GM21786 (cell line): ENCODE data around the gene NR2C2.

Source experiments
- ATAC-seq: cut with Tn5 transposase; IDR thresholded peaks from one replicate; pipeline ENCODE4 v1.9.1; 2021; ENCODE audit not compliant: unreplicated experiment

NR2C2 gene

DNA sequence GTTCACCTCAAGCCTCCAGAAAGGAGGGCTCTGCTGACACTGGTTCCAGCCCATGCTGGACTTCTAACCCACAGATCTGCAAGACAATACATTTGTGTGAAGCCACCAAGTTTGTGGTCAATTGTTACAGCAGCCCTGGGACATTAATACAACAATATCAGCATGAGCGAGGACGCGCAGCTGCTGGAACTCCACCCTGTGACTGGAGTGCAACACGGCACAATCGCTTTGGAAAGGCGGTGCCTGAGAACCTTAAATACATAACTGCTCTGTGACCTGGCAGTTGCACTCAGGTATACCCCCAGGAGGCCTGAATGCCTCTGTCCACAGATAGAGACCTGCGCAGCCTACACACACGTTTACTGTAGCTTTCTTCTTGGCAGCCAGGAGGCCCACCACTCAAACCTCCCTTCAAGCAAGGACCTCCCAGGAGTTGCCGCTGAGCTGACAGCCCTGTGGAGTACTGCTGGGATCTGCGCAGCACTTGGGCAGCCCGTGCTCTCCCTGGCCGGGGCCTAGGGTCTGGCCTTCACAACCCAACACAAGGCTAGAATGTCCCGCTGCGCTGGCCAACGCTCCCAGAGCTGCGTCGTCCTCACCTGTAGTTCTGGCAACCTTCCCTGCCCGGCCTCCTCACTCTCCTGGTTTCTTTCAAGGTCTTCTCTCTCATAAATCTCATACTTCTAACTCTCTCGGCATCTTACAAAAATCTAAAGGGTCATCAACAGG is 109.5 kb downstream of the NR2C2 start:
- ATAC-seq: no peak

DNA sequence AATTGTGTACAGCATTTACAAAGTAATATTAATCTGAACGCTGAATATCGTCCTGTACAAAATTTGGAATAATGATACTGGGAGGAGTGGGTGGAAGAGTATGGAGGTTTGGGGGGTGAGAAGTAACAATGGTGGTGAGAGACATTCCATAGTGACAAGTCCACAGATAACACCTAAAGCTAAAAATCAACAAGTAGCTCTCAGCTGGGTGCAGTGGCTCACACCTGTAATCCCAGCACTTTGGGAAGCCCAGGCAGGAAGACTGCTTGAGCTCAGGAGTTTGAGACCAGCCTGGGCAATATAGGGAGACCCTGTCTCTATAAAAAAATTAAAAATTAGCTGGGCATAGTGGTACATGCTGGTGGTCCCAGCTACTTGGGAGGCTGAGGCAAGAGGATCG is 112.6 kb downstream of the NR2C2 start:
- no peak for ATAC-seq

DNA sequence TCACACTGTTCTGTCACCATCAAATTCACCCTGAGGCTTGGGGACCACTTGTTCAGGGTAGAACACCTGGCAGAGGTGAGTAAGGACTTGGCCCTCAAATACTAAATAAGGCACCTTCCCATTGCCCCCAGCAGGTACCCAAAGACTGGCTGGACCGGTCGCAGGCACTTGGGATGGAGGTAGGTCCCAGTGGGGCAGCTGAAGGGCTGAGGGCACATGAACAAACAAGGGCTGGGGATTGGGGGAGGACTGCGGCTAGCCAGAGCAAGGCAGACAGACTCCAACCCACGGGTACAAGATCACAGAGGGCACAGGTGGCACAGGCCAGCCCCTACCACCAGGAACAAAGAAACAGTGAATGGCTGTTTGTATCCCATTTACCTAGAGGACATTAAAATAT is 115.9 kb downstream of the NR2C2 start:
- no peak for ATAC-seq

DNA sequence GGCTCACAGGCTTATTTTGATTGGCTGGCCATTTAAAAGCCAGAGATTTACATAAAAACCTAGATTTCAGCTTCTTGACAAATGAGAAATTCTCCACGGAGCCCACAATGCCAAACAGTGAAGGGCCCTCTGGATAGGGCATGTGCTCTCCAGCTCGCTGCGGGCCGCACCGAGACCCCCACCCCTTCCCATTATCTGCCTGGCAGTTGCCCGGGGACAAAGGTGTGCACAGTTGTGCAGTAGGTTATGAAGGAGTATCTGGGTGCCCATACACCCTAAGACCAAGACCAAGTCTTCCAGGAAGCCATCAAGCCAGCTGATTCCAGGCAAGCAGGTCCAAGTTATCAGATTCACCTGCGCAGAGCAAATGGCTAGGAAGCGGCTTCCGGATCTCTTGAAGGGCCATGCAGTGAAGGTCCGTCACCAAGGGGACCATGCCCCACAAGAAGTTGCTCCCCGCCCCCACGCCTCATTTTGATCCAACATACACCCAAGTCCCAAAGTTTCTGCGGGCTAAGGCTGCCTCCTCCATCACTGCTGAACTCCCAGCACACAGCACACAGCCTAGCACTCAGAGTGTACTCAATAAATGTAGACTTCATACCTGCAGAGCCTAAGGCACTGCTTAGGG is 116.4 kb downstream of the NR2C2 start:
- ATAC-seq: no peak

DNA sequence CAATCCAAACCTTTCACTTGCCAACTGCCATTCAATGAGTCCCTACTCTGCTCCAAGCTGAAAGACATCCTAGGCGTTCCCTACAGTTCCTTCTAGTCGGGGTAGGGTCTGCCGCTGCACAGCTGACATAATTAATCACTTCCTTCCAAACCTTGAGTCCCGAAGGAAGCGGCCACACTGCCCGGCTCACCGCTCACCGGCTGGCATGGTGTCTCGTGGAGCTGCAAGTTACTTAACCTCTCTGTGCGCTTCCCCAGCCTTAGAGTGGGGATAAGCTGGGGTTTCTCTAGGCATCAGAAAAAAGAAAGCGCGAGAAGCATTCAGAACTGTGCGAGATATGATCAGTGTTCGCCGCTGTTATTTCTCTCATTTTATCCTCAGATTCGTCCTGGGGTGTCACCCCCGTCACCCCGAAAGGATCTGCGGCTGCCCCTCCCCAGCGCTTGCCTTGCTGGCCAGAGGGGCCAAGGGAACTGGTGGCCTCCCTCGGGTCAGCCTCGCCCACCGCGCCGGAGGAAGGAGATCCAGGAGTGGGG is 117.0 kb downstream of the NR2C2 start:
- ATAC-seq: no peak

DNA sequence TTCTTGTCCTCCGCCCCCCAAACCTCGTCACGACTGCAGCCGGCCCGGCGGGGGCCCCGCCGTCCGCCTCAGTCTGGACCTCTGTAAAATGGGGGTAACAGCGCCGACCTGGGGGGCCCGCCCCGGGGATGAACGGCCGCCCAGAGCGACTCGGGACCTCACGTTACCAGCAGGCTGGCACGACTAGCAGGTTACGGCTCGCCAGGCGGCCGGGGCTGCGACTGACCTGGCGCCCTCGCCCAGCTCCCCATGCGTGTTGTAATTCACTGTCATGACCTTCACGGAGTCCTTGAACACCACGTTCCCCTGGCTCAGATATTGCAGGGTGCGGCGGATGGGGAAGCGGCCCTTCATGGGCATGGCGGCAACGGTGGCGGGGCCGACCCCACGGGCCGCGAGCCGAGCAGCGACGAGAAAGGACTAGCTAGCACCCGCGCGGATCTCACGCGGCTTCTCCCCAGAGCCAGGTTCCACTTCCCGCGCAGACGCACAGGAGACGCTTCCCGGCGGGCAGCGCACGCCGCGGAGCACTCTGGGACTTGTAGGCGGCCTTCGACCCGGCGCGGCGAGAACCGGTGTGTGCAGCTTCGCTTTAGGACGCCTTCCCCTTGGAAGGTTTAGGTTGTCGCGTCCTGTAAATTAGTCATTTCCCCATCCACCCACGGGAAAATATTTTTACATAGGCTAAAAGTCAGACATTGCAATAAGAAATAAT is 117.6 kb downstream of the NR2C2 start, which contains the start of gene MRPS25:
TSS of gene MRPS25 (minus strand) at position 481 of the 715 bp plus-strand sequence. CDS start at position 360, 121 bp downstream.
- peak; percentile 96 for ATAC-seq

DNA sequence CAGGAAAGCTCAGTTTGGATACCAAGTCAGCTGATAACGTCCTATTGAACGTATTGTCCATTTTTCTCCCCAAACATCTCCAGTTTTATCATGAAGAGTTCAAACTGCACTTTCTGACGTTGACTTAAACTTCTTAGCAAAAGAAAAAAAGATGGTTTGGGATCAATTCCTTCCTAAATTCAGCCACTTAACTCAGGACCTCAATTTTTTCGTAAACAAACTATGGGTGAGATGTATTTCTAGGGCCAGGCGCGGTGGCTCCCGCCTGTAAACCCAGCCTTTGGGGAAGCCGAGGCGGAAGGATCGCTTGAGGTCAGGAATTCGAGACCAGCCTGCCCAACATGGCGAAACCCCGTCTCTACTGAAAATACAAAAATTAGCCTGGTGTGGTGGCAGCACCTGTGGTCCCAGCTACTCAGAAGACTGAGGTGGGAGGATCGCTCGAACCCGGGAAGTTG is 118.2 kb downstream of the NR2C2 start:
- no peak for ATAC-seq

DNA sequence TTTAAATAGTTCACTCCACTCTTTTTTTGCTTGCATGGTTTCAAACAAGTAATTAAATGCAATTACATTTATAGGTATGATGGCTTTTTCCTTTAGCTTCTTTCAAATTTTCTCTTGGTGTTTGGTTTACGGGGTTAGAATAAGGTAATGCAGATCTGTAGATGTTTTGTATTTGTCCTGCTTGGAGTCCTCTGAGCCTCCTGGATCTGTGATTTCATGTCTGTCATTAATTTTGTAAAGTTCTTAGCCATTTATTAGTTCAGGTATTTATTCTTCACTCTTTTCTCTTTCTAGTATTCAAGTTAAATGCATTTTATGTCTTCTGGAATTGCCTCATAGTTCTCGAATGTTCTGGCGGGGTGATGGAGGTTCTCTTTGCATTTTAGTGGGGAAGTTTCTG is 119.1 kb downstream of the NR2C2 start:
- ATAC-seq: no peak

DNA sequence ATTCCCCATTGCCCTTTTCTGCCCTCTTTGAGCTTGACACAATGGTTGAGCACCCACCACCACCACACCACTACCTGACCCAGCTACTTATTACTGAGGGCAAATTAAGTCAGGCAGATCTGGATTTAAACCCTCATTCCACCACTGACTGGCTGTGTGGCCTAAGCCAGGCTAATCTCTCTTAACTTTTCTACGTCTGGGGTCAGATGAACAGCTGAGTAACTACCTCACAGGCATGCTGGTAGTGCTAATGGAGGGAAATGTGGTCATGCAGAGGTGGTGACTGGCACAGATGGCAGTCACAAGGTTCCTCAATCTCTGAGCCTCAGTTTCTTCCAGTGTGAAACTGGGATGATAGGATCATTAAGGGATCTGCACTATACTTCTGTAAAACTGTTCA is 122.1 kb downstream of the NR2C2 start:
- no peak for ATAC-seq

DNA sequence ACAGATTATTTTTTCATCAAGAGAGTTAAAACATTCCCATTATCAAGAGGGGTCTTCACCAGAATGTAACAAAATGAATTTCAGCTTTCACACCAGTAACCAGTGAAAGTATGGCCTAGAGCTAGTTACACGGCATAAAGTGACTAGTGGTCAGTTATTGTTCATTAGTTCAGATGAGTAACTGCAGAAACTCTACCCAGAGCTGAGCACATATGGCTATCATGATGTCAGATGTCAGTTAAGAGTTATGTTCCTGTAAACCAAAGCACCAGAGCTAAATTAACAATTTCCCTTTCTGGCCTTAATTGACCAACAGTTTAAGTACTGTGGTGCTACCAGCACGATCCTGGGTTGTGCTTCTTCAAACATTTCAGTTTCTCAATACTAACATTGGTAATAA is 124.3 kb downstream of the NR2C2 start:
- no peak for ATAC-seq

DNA sequence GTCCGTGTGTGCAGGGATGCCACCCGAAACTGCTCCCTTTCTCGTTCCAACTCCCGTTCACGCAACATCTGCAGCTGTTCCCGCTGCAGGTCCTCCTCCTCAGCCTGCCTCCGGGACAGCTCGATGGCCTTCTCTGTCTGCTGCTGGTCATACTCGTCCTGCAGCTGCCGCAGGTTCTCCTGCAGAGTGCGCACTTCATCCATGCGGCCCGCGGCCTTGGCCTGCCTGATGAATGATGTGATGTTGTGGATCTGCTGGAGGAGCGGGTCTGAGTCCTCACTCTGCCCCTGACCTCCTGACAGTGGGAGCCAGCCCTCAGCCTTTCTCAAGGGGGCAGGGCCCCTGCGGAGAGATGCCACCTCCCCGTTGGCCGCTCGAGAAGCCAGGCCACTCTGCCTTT is 127.1 kb downstream of the NR2C2 start:
- ATAC-seq: no peak

DNA sequence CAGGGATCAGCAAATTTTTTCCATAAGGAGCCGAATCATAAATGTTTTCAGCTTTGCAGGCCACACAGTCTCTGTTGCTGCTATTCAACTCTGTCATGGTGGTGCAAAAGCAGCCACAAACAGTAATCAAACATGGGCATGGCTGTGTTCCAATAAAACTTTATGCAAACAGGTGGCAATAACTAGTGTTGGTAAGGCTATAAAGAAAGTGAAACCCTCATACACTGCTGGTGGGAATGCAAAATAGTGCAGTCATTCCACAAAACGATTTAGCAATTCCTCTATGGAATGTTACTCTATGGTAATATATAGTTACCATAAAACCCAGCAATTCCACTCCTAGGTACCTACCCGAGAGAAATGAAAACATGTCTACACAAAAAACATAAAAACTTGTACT is 131.7 kb downstream of the NR2C2 start:
- ATAC-seq: no peak

DNA sequence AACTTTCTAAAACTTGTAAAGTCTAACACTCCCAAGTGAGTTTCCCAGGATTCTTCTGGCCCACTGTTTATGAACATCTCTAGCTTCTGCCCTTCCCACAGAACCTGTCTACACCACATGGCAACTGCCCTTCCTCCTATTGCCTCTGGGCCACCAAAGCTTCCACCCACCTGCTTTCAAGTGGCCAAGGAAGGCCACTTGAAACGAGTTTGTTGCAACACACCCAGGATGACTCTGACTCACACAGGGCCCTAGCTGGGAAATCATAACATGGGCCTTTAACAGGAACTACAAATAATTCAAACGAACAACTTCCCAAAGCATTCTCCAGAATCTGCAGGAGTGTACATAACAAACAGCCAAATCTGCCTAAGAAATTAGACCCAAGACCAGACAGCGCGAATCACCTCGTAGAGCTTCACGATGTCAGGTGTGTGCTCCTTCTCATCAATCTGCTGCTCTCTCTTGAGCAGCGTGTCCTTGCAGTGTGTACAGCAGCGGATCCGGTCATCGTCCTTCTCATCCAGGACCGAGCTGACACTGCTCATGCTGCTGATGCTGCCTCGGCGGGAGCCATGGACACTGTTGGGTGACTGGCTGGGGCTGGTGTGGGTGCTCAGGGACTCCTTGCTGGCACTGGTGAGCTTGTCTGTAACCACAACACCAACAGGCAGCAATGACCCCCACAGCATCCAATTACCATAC is 134.7 kb downstream of the NR2C2 start:
- ATAC-seq: no peak

DNA sequence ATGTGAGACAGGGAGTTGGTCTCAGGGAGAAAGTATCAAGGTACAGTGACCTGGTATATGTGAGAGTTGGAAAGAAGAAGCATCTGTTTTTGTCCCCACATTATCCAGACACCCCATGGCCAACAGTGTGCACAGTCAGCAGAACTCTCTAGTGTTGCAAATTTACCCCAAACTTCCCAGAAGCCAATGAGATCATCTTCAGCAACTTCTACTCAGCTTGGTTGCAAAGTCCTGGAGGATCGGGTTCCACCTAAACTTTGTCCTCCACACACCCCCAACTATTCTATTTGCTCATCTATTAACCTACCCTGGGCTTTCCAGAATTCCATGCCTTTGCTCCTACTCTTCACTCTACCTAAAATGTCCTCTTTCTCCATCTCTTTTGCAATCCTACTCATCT is 135.9 kb downstream of the NR2C2 start:
- ATAC-seq: no peak

DNA sequence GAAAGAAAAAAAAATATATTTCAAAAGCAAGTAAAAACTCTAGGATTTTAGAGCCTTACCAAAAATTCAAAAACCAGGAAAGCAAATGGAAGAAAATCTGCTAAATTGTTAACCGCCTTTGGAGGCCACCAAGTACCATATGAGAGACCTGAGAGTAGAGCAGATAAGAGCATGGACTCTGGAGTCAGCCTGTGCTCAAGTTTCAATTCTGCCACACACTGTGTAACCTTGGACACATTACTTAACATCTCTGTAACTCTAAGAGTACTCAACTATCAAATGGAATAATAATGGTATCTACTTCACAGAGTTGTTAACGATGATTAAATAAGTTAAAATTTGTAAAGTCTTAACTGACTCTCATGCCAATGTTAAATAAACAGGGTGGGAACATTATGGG is 138.9 kb downstream of the NR2C2 start:
- no peak for ATAC-seq

DNA sequence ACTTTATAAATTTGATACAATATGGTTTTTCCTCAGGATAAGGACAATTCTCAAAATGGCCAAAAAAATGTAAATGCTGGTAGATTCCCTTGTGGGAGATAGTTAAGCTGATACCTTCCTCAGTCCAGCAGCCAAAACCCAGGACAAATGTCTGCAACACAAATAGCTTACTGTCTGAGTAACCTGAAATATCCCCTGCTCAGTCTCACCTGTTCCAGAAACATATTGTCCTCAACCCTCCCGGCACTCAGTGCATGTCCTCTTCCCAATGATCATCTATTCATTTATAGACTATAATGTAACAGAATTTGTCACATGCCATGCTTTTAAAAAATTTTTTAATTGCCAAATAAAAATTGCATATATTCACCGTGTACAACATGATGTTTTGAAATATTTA is 139.3 kb downstream of the NR2C2 start:
- no peak for ATAC-seq

DNA sequence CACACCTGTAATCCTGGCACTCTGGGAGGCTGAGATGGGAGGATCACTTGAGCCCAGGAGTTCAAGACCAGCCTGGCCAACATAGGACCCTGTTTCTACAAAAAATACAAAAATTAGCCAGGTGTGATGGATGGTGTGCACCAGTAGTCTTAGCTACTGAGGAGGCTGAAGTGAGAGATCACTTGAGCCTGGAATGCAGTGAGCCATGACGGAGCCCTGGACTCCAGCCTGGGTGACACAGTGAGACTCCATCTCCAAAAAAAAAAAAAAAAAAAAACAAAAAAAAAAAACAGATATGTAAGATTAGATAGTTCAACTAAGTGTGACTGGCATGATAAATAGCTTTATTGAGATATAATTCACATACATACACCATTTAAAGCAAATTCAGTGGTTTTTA is 141.8 kb downstream of the NR2C2 start:
- no peak for ATAC-seq

DNA sequence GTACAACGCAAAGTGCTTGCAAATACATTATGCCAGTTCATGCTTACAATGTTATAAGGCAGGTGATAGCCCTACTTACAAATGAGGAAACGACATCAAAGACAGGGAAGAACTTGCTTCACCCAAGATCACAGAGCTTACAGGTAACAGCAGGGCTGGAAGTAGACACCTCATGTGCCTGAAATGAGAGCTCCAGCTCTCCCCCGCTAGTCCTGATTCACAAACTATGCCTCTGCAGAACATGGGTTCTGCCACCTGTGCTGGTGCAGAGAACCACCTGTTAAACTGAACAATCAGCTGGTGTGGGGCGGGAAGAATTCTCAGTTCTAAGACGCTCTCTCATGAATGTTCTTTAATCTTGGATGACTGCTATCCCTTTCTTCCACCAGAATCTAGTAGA is 144.2 kb downstream of the NR2C2 start:
- no peak for ATAC-seq

DNA sequence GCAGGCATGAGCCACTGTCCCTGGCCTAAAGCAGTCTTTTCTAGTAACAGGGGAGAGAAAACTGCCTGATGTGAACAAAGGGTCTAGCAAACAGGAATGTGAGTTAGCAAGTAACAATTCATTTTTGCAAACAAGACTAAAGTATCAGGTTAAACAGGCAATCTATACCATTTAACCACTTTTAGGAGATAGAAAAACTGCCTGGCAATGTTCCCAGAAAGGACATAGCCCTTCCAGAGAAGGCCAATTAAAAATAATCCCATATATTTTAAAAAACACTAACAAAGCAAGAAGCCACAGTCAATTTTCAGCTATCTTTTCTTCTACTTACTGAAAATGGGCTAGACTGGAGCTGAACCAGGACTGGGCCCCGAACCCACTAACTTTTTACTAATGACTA is 145.3 kb downstream of the NR2C2 start:
- no peak for ATAC-seq

DNA sequence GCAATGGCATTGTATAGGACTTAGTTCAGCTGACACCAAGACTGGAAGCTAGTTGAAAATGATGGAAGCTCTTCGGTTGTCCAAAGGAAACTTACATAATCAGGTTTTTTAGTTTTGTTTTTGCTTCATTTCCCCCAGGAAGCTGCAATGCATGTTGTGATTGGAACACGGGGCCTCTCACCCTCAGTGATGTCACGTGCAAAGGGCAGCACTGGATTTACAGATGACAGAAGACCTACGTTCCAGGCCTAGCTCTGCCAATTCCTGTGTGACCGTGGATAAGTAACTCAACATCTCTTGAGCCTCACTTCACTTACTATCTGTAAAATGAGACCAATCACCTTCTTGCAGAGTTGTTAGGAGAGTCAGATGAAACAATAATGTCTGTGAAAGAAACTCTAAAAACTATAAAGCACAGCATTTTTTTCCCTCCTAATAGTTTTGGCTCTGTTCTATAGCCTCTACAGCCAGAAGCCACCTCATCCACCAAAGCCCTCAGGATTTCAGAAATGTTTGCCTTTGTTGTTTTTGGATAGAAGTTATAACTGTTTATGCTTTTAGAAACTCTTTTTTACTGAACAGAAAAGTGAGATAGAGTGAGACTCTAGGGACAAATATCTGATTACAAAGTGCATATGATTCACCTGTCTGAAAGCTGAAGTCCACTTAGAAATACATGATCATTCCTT is 146.9 kb downstream of the NR2C2 start:
- ATAC-seq: no peak

DNA sequence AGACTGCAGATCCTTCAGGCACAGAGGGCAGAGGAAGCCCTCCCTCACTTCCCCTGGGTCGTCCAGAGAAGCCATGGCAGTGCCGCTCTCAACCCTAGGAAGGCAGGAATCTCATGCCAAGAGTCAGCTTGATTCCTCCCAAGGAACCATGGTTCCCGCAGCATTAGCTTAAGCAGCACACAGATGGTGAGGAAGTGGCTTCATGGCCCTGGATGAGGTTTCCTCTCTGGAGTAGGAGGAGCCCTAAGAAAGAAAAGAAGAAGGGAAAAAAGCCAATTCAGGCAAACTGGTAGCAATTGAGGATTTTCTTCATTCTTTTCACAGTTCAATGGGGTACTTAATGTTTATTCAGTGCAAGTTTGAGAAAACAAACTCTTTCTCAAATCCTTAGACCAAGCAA is 148.7 kb downstream of the NR2C2 start:
- no peak for ATAC-seq
